IMR-90 (cell line): ENCODE measurements around the gene CHIT1. TPM values are rescaled to one million over a fixed set of nuclear protein-coding genes. Genes with fewer than 3 reads are reported as not detected.
A peak's percentile ranks its signal among the peaks of the same experiment; 100 is the strongest.

Source experiments
- ATAC-seq: fragments of 200-7000 bp; cut with Tn5 transposase; 2 replicates; pipeline ENCODE4 v1.9.1; 2020; ENCODE audit warnings: low read depth, mild to moderate bottlenecking, moderate library complexity
- BruUV-seq: library from RNA; stranded (reverse); fragments of 400-500 nt; replicated peaks from 2 replicates; lab custom pipeline; 2021; lab: Mats Ljungman, UMichigan
- CTCF ChIA-PET: fragments of 300-600 bp; formaldehyde crosslinking; extraction: SDS; loops from one replicate; lab custom pipeline; 2021; ENCODE audit warnings: antibody characterized with exemption; lab: Yijun Ruan, JAX
- POLR2A ChIA-PET: fragments of 300-600 bp; sonication (Branson Sonifier 250); formaldehyde crosslinking; loops from one replicate; lab custom pipeline; 2022; ENCODE audit warnings: antibody characterized with exemption; ENCODE audit not compliant: unreplicated experiment; lab: Charles Lee
- DNase-seq: peaks from one replicate; pipeline ENCODE4 v3.0.0; 2013
- H2AFZ ChIP-seq: replicated peaks from 2 replicates; pipeline ENCODE3; 2013; ENCODE audit warnings: low read length, mild to moderate bottlenecking; ENCODE audit not compliant: poor library complexity
- H2AK5ac ChIP-seq: 2 replicates; pipeline ENCODE4 v1.6.1; 2013; ENCODE audit warnings: low read depth, low read length, inconsistent platforms
- H2AK9ac ChIP-seq: replicated peaks from 2 replicates; pipeline ENCODE3; 2013; ENCODE audit warnings: mild to moderate bottlenecking, low read depth, low read length, moderate library complexity; ENCODE audit not compliant: poor library complexity
- H2BK120ac ChIP-seq: 2 replicates; pipeline ENCODE4 v1.6.1; 2013; ENCODE audit warnings: low read depth, low read length, inconsistent platforms
- H2BK15ac ChIP-seq: 3 replicates; pipeline ENCODE4 v1.6.1; 2013; ENCODE audit warnings: low read depth, low read length, inconsistent platforms
- H2BK20ac ChIP-seq: 2 replicates; pipeline ENCODE4 v1.6.1; 2013; ENCODE audit warnings: low read depth, mild to moderate bottlenecking, inconsistent platforms, low read length, moderate library complexity
- H2BK5ac ChIP-seq: 2 replicates; pipeline ENCODE4 v1.6.1; 2013; ENCODE audit warnings: mild to moderate bottlenecking, low read depth, low read length, inconsistent platforms; ENCODE audit not compliant: poor library complexity, severe bottlenecking
- H3K14ac ChIP-seq: replicated peaks from 2 replicates; pipeline ENCODE4 v1.6.1; 2013; ENCODE audit warnings: low read depth, low read length, inconsistent platforms
- H3K18ac ChIP-seq: 2 replicates; pipeline ENCODE4 v1.6.1; 2013; ENCODE audit warnings: low read depth, low read length, control low read depth
- H3K23ac ChIP-seq: 2 replicates; pipeline ENCODE4 v1.6.1; 2013; ENCODE audit warnings: low read depth, low read length, inconsistent platforms
- H3K27ac ChIP-seq: 2 replicates; pipeline ENCODE4 v1.5.1; 2013; ENCODE audit warnings: mild to moderate bottlenecking, control low read depth, low read length; ENCODE audit not compliant: insufficient read depth
- H3K27me3 ChIP-seq: 2 replicates; pipeline ENCODE4 v1.6.1; 2013; ENCODE audit warnings: low read length; ENCODE audit not compliant: control insufficient read depth, insufficient read depth
- H3K36me3 ChIP-seq: 2 replicates; pipeline ENCODE4 v1.6.1; 2013; ENCODE audit warnings: low read length, mixed read lengths; ENCODE audit not compliant: control insufficient read depth, insufficient read depth
- H3K4ac ChIP-seq: 2 replicates; pipeline ENCODE4 v1.6.1; 2013; ENCODE audit warnings: low read depth, low read length, inconsistent platforms
- H3K4me1 ChIP-seq: 2 replicates; pipeline ENCODE4 v1.6.1; 2013; ENCODE audit warnings: low read length, mixed read lengths; ENCODE audit not compliant: control insufficient read depth, insufficient read depth
- H3K4me2 ChIP-seq: 2 replicates; pipeline ENCODE4 v1.6.1; 2013; ENCODE audit warnings: low read depth, mild to moderate bottlenecking, control low read depth, low read length, moderate library complexity
- H3K4me3 ChIP-seq: 2 replicates; pipeline ENCODE4 v1.5.1; 2013; ENCODE audit warnings: low read depth, mild to moderate bottlenecking, control low read depth, low read length, moderate library complexity; ENCODE audit not compliant: insufficient read depth
- H3K56ac ChIP-seq: 2 replicates; pipeline ENCODE4 v1.6.1; 2013; ENCODE audit warnings: low read length, inconsistent platforms; ENCODE audit not compliant: insufficient read depth; ENCODE audit errors: extremely low read depth
- H3K79me1 ChIP-seq, 2 experiments: 2 replicates each; pipeline ENCODE4 v1.6.1; 2013; ENCODE audit warnings: low read length in 2 of 2, inconsistent platforms in 1 of 2, low read depth in 1 of 2
- H3K9ac ChIP-seq: 2 replicates; pipeline ENCODE4 v1.6.1; 2013; ENCODE audit warnings: low read depth, low read length, control low read depth
- H3K9me1 ChIP-seq: 2 replicates; pipeline ENCODE4 v1.6.1; 2013; ENCODE audit warnings: low read length, inconsistent platforms; ENCODE audit not compliant: insufficient read depth
- H3K9me3 ChIP-seq: 2 replicates; pipeline ENCODE4 v1.6.1; 2013; ENCODE audit warnings: low read length; ENCODE audit not compliant: control insufficient read depth, insufficient read depth
- H4K20me1 ChIP-seq: 2 replicates; pipeline ENCODE4 v1.6.1; 2013; ENCODE audit warnings: low read length, inconsistent platforms; ENCODE audit not compliant: insufficient read depth
- H4K5ac ChIP-seq: 2 replicates; pipeline ENCODE4 v1.6.1; 2013; ENCODE audit warnings: mild to moderate bottlenecking, low read depth, low read length, control low read depth
- H4K8ac ChIP-seq, 2 experiments: 2 replicates each; pipeline ENCODE4 v1.6.1; 2013; ENCODE audit warnings: low read depth in 2 of 2, low read length in 2 of 2, control low read depth in 1 of 2, inconsistent platforms in 1 of 2
- H4K91ac ChIP-seq: 2 replicates; pipeline ENCODE4 v1.6.1; 2013; ENCODE audit warnings: low read depth, low read length, inconsistent platforms; ENCODE audit not compliant: insufficient read depth
- CHD1 ChIP-seq: IDR thresholded peaks from 2 replicates; pipeline ENCODE4 v1.6.1; 2012; ENCODE audit warnings: low read depth, low read length, improper control_type of control experiment
- MAZ ChIP-seq: IDR thresholded peaks from 2 replicates; pipeline ENCODE4 v1.6.1; 2012; ENCODE audit warnings: low read depth, mild to moderate bottlenecking, low read length, improper control_type of control experiment, moderate library complexity, borderline replicate concordance
- POLR2A ChIP-seq: IDR thresholded peaks from 2 replicates; pipeline ENCODE4 v1.6.1; 2012; ENCODE audit warnings: mild to moderate bottlenecking, low read depth, low read length
- WGBS, 2 experiments: methylation state at CpG; one replicate each; pipeline versions ENCODE4 v1.1.5 to v1.1.7; 2013; ENCODE audit warnings: missing lambda C conversion rate in 2 of 2; ENCODE audit not compliant: insufficient read length in 1 of 2; ENCODE audit errors: extremely low coverage in 2 of 2; 5-methylcytosine and 5-hydroxymethylcytosine counted together
- dilution Hi-C: fragments of 300-500 bp; cut with HindIII; formaldehyde crosslinking; loops from one replicate; pipeline ENCODE4 v1.14.3; 2018; ENCODE audit warnings: low sequenced_read_pairs; ENCODE audit not compliant: unreplicated experiment
- in situ Hi-C: fragments of 300-500 bp; cut with MboI; formaldehyde crosslinking; loops from 3 replicates; pipeline ENCODE4 v1.14.3; 2019; ENCODE audit warnings: low sequenced_read_pairs, inconsistent platforms, mixed read lengths
- intact Hi-C: fragments of 100-400 bp; cut with micrococcal nuclease; formaldehyde crosslinking; loops from 2 replicates; pipeline ENCODE4 v1.10.0; 2022
- polyA plus RNA-seq, 3 experiments: library from polyadenylated mRNA; depleted of rRNA; stranded (reverse); fragments of >200 nt; gene quantifications; 2 replicates each; pipeline ENCODE4 v1.2.3, GENCODE V29; 2012; ENCODE audit warnings: low replicate concordance in 1 of 3
- total RNA-seq: library from RNA; depleted of rRNA; stranded (reverse); fragments of >200 nt; gene quantifications from 2 replicates; pipeline ENCODE4 v1.2.3, GENCODE V29; 2012

CHIT1 gene
- total and polyA plus RNA-seq, 2 of the 4 experiments (the other 2 are of a cell fraction): not detected

DNA sequence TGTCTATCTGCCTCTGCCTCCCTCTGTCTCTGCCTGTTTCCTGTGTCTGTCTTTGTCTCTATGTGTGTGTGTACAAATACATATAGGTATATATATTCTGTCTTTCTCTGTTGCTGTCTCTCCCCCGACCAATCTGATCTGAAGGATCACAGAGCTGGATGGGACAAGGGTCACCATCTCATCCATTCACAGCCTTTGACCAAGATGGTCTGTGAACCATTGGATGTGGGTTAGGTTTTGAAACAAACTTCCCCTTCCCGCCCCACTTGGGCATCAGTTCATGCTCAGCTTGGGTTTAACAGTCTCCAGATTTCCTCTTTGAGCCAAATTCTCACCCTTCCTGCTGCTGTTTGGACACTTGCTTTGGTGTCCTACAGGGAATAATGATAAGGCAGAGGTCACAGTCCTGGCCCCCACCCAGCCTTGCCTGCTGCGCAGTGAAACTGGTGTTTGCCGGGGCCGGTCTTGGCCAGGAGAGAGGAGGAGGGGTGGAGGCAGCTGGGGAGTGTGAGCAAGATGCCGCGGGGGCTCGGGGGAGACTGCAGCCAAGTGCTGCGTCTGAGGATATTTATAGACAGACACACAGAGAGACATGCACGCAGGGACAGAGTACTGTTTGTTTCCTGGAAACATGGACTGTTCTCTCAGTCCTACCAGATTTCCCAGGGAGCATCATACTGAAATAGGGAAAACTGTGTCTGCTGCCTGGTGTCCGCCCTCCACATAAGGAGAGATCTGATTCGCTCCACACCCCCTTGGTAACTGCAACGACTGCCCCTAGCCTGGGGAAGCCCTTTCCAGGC, 48.8 kb upstream of the CHIT1 start:
- peak overlapping the region; percentile 39; the same call in 1 of the 2 replicates for H3K27ac ChIP-seq

More for the DNA sequence above, 48.8 kb upstream of the CHIT1 start:
- peak overlapping the region; percentile 70; the same call in 1 of the 3 replicates for H2BK15ac ChIP-seq
- intact Hi-C loops (no loop called here), in situ Hi-C loops (loop anchor here (10.0 kb wide), 1 partner anchor 167 kb away; no protein-coding TSS in a partner anchor), dilution Hi-C loops (no loop called here)
- H4K91ac ChIP-seq: peak overlapping the region; percentile 58
- ChIA-PET CTCF (interaction anchor here (1.3 to 2.2 kb wide), 2 partner anchors 8 to 11 kb away, joined by 4 to 10 read pairs; no protein-coding TSS in a partner anchor), POLR2A (no interaction called here)
- H3K36me3 ChIP-seq: no peaks in the 10 kb centered on the region
- H4K8ac ChIP-seq: peak overlapping the region; percentile 49 to 82
- H2AFZ ChIP-seq: peak overlapping the region; percentile 91
- 0 out of 2 replicates have a peak overlapping the region, but pooled peaks have one; percentile 43 for H2BK120ac ChIP-seq
- H3K18ac ChIP-seq: peak overlapping the region; percentile 16; the same call in 1 of the 2 replicates
- peak overlapping the region; percentile 52 for H3K23ac ChIP-seq
- ATAC-seq (peak; percentile 97), DNase-seq (peak; percentile 81)
- WGBS, 2 experiments: 0% methylated on average over 4 of the region's 13 CpGs; no CpG with 5 or more reads in 1 of the 2 experiments
- H2BK5ac ChIP-seq: peak overlapping the region; percentile 25
- peak overlapping the region; percentile 8 for H2AK9ac ChIP-seq
- H3K4me3 ChIP-seq: peak overlapping the region; percentile 10
- H4K20me1 ChIP-seq: no peaks in the 10 kb centered on the region
- H4K5ac ChIP-seq: peak overlapping the region; percentile 21
- no peak for TF ChIP-seq CHD1
- TF ChIP-seq POLR2A: peak; percentile 60
- TF ChIP-seq MAZ: peak; percentile 76
- peak overlapping the region; percentile 58 for H3K4ac ChIP-seq
- H3K79me1 ChIP-seq: no peaks in the 10 kb centered on the region
- BruUV-seq: no TSS peak
- no peaks in the 10 kb centered on the region; the same call in 1 of the 2 replicates for H3K9me1 ChIP-seq
- peaks cover 10% of the 10 kb centered on the region; the same call in 1 of the 2 replicates for H3K4me1 ChIP-seq
- peak overlapping the region; percentile 72; the same call in 1 of the 2 replicates for H2AK5ac ChIP-seq
- H3K14ac ChIP-seq: peak overlapping the region; percentile 51
- H3K4me2 ChIP-seq: peak overlapping the region; percentile 27
- peak overlapping the region; percentile 53; the same call in 1 of the 2 replicates for H2BK20ac ChIP-seq
- 0 out of 2 replicates have a peak, but pooled peaks cover 2% of the 10 kb centered on the region for H3K27me3 ChIP-seq
- H3K9ac ChIP-seq: 0 out of 2 replicates have a peak overlapping the region, but pooled peaks have one; percentile 5
- H3K9me3 ChIP-seq: no peaks in the 10 kb centered on the region
- no peak overlapping the region for H3K56ac ChIP-seq
